Chondrocyte (in vitro differentiated cells): ENCODE results near the gene TRDN. TPM values are rescaled to one million over a fixed set of nuclear protein-coding genes. Genes with fewer than 3 reads are reported as not detected.

ENCODE experiments used
- DNase-seq: peaks from one replicate; pipeline ENCODE4 v3.0.0; 2021; ENCODE audit warnings: mixed read lengths, low spot score
- H3K27ac Mint-ChIP-seq: one replicate; pipeline ENCODE4 v1.8.0; 2021; ENCODE audit warnings: mild to moderate bottlenecking, moderate library complexity, mixed read lengths; ENCODE audit not compliant: unreplicated experiment
- H3K27me3 Mint-ChIP-seq: 2 replicates; pipeline ENCODE4 v1.8.0; 2021; ENCODE audit warnings: low read depth, mixed read lengths
- H3K36me3 Mint-ChIP-seq: 2 replicates; pipeline ENCODE4 v1.8.0; 2021; ENCODE audit warnings: low read depth, mixed read lengths
- H3K4me1 Mint-ChIP-seq: 2 replicates; pipeline ENCODE4 v1.8.0; 2021; ENCODE audit warnings: low read depth, mild to moderate bottlenecking, mixed read lengths
- H3K4me3 Mint-ChIP-seq: one replicate; pipeline ENCODE4 v1.8.0; 2021; ENCODE audit warnings: mild to moderate bottlenecking, moderate library complexity, mixed read lengths; ENCODE audit not compliant: unreplicated experiment
- H3K9me3 Mint-ChIP-seq: 2 replicates; pipeline ENCODE4 v1.8.0; 2021; ENCODE audit warnings: low read depth, mixed read lengths
- CTCF ChIP-seq: fragments of 200-600 bp; sonication (generic); IDR thresholded peaks from 2 replicates; pipeline ENCODE4 v1.5.0; 2021; ENCODE audit warnings: antibody characterized with exemption, mild to moderate bottlenecking, moderate library complexity
- total RNA-seq: library from RNA; stranded (reverse); gene quantifications from 3 replicates; pipeline ENCODE4 v1.2.1, GENCODE V29; 2021

The TRDN gene
- total RNA-seq, 1 donor from 2014 or later = not detected

GRCh38 chr6:123658848-123659247 is 22.1 kb upstream of the TRDN start:
- TF ChIP-seq CTCF = no peak
- no peak for DNase-seq
- peaks cover 3% of the 10 kb centered on the region for H3K27me3 Mint-ChIP-seq
- H3K9me3 Mint-ChIP-seq = no peaks in the 10 kb centered on the region
- no peaks in the 10 kb centered on the region for H3K36me3 Mint-ChIP-seq
- H3K4me1 Mint-ChIP-seq = no peaks in the 10 kb centered on the region
- H3K27ac Mint-ChIP-seq = no peak overlapping the region
- H3K4me3 Mint-ChIP-seq = no peak overlapping the region

- DNase-seq = no peak
- Mint-ChIP-seq H3K27ac (no peak overlapping the region), H3K4me1 (no peaks in the 10 kb centered on the region)
Measured at GRCh38 chr6:123655521-123656306, 19.0 kb upstream of the TRDN start.

GRCh38 chr6:123648723-123649122 is 12.0 kb upstream of the TRDN start:
- no peak for TF ChIP-seq CTCF
- Mint-ChIP-seq H3K9me3 (peaks cover 4% of the 10 kb centered on the region), H3K4me3 (no peak overlapping the region), H3K27me3 (no peaks in the 10 kb centered on the region), H3K27ac (no peak overlapping the region), H3K36me3 (no peaks in the 10 kb centered on the region), H3K4me1 (no peaks in the 10 kb centered on the region)
- DNase-seq = no peak

More at GRCh38 chr6:123655521-123656306, 19.0 kb upstream of the TRDN start:
- H3K36me3 Mint-ChIP-seq = no peaks in the 10 kb centered on the region
- no peaks in the 10 kb centered on the region for H3K9me3 Mint-ChIP-seq
- no peaks in the 10 kb centered on the region for H3K27me3 Mint-ChIP-seq
- H3K4me3 Mint-ChIP-seq = no peak overlapping the region
- TF ChIP-seq CTCF = no peak

- H3K36me3 Mint-ChIP-seq = no peaks in the 10 kb centered on the region
- H3K4me3 Mint-ChIP-seq = no peak overlapping the region
Measured at GRCh38 chr6:123648020-123648580, 11.3 kb upstream of the TRDN start.

GRCh38 chr6:123641497-123641896 is 4.7 kb upstream of the TRDN start:
- no peak overlapping the region for H3K4me3 Mint-ChIP-seq
- no peak for DNase-seq
- no peak overlapping the region for H3K27ac Mint-ChIP-seq
- no peak for TF ChIP-seq CTCF
- peaks cover under 1% of the 10 kb centered on the region for H3K9me3 Mint-ChIP-seq
- no peaks in the 10 kb centered on the region for H3K36me3 Mint-ChIP-seq
- H3K4me1 Mint-ChIP-seq = no peaks in the 10 kb centered on the region
- H3K27me3 Mint-ChIP-seq = peaks cover 4% of the 10 kb centered on the region

More at GRCh38 chr6:123648020-123648580, 11.3 kb upstream of the TRDN start:
- no peak for DNase-seq
- Mint-ChIP-seq H3K4me1 (no peaks in the 10 kb centered on the region), H3K27ac (no peak overlapping the region), H3K27me3 (no peaks in the 10 kb centered on the region), H3K9me3 (peaks cover 4% of the 10 kb centered on the region)
- no peak for TF ChIP-seq CTCF
